GM12864 (cell line): ENCODE data around the gene ZNF549.
"Not testable (repeated sequence)": the region's sequence is repeated elsewhere in the genome, so short reads cannot be mapped to it uniquely, and the experiment has no call there.

ENCODE experiments used
- DNase-seq: peaks from one replicate; pipeline ENCODE4 v3.0.0-alpha.2; 2011; ENCODE audit warnings: low read depth
- H3K4me3 ChIP-seq: 2 replicates; pipeline ENCODE4 v1.5.1; 2011; ENCODE audit warnings: mild to moderate bottlenecking, low read depth, low read length, control low read depth
- CTCF ChIP-seq: IDR thresholded peaks from 2 replicates; pipeline ENCODE4 v1.5.1; 2011; ENCODE audit warnings: low read depth, mild to moderate bottlenecking, moderate library complexity, low read length, control low read depth, inconsistent platforms; ENCODE audit errors: missing control alignments

Gene ZNF549

GRCh38 chr19:57512845-57513244 is 14.3 kb upstream of the ZNF549 start:
- DNase-seq: no peak
- no peak for TF ChIP-seq CTCF
- H3K4me3 ChIP-seq: no peak overlapping the region

GRCh38 chr19:57515255-57515654 is 11.9 kb upstream of the ZNF549 start:
- no peak for TF ChIP-seq CTCF
- no peak for DNase-seq
- H3K4me3 ChIP-seq: no peak overlapping the region

GRCh38 chr19:57518021-57518420 is 9.1 kb upstream of the ZNF549 start:
- DNase-seq: not testable (repeated sequence)

GRCh38 chr19:57537953-57538547 is 10.9 kb downstream of the ZNF549 start:
- H3K4me3 ChIP-seq: no peak overlapping the region
- DNase-seq: no peak
- TF ChIP-seq CTCF: no peak

More at GRCh38 chr19:57518021-57518420, 9.1 kb upstream of the ZNF549 start:
- not testable (repeated sequence) for H3K4me3 ChIP-seq

GRCh38 chr19:57546513-57546912 is 19.4 kb downstream of the ZNF549 start:
- no peak for DNase-seq
- no peak for TF ChIP-seq CTCF
- H3K4me3 ChIP-seq: no peak overlapping the region

GRCh38 chr19:57552432-57552831 is 25.3 kb downstream of the ZNF549 start:
- DNase-seq: no peak
- TF ChIP-seq CTCF: no peak
- no peak overlapping the region for H3K4me3 ChIP-seq

GRCh38 chr19:57557659-57558058 is 30.5 kb downstream of the ZNF549 start:
- TF ChIP-seq CTCF: no peak
- no peak for DNase-seq
- no peak overlapping the region for H3K4me3 ChIP-seq

- peak overlapping the region; percentile 91 for H3K4me3 ChIP-seq
- TF ChIP-seq CTCF: no peak
- DNase-seq: no peak
These were observed 31.4 kb downstream of the ZNF549 start for GRCh38 chr19:57558525-57558924.
